ENCODE results near the gene OSMR.

DNA sequence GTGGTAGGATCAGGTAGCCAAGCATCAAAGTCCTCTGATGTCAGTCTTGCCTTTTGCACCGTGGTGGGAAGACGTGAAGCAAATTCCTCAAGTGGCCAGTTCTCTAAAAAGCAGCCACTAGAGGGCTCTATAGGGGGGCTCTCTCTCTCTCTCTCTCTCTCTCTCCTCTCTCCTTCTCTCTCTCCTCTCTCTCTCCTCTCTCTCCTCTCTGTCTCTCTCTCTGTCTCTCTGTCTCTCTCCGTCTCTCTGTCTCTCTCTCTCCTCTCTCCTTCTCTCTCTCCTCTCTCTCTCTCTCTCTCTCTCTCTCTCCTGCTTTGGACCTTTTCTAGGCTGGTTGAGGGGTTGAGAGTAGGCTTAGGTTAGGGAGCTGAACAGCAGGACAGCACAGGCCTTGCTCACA lies 13.9 kb upstream of the OSMR start:
- TF ChIP-seq, protein P1, sequence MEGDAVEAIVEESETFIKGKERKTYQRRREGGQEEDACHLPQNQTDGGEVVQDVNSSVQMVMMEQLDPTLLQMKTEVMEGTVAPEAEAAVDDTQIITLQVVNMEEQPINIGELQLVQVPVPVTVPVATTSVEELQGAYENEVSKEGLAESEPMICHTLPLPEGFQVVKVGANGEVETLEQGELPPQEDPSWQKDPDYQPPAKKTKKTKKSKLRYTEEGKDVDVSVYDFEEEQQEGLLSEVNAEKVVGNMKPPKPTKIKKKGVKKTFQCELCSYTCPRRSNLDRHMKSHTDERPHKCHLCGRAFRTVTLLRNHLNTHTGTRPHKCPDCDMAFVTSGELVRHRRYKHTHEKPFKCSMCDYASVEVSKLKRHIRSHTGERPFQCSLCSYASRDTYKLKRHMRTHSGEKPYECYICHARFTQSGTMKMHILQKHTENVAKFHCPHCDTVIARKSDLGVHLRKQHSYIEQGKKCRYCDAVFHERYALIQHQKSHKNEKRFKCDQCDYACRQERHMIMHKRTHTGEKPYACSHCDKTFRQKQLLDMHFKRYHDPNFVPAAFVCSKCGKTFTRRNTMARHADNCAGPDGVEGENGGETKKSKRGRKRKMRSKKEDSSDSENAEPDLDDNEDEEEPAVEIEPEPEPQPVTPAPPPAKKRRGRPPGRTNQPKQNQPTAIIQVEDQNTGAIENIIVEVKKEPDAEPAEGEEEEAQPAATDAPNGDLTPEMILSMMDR (tag by site-specific recombination; IDR thresholded peaks at IDR 0.05): no peak; the same call in 1 of the 2 replicates
- TF ChIP-seq, protein P2, sequence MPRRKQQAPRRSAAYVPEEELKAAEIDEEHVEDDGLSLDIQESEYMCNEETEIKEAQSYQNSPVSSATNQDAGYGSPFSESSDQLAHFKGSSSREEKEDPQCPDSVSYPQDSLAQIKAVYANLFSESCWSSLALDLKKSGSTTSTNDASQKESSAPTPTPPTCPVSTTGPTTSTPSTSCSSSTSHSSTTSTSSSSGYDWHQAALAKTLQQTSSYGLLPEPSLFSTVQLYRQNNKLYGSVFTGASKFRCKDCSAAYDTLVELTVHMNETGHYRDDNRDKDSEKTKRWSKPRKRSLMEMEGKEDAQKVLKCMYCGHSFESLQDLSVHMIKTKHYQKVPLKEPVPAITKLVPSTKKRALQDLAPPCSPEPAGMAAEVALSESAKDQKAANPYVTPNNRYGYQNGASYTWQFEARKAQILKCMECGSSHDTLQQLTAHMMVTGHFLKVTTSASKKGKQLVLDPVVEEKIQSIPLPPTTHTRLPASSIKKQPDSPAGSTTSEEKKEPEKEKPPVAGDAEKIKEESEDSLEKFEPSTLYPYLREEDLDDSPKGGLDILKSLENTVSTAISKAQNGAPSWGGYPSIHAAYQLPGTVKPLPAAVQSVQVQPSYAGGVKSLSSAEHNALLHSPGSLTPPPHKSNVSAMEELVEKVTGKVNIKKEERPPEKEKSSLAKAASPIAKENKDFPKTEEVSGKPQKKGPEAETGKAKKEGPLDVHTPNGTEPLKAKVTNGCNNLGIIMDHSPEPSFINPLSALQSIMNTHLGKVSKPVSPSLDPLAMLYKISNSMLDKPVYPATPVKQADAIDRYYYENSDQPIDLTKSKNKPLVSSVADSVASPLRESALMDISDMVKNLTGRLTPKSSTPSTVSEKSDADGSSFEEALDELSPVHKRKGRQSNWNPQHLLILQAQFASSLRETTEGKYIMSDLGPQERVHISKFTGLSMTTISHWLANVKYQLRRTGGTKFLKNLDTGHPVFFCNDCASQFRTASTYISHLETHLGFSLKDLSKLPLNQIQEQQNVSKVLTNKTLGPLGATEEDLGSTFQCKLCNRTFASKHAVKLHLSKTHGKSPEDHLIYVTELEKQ (tag by site-specific recombination; IDR thresholded peaks at IDR 0.05; ENCODE audit: borderline replicate concordance): no peak
- no peak for TF ChIP-seq ZNF239 (tag by site-specific recombination; IDR thresholded peaks at IDR 0.05)
- TF ChIP-seq, protein P3, sequence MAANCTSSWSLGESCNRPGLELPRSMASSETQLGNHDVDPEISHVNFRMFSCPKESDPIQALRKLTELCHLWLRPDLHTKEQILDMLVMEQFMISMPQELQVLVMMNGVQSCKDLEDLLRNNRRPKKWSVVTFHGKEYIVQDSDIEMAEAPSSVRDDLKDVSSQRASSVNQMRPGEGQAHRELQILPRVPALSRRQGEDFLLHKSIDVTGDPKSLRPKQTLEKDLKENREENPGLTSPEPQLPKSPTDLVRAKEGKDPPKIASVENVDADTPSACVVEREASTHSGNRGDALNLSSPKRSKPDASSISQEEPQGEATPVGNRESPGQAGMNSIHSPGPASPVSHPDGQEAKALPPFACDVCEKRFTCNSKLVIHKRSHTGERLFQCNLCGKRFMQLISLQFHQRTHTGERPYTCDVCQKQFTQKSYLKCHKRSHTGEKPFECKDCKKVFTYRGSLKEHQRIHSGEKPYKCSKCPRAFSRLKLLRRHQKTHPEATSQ (tag by site-specific recombination; IDR thresholded peaks at IDR 0.05): no peak
- TF ChIP-seq ZIC2 (tag by site-specific recombination; IDR thresholded peaks at IDR 0.05): no peak
- no peak for TF ChIP-seq ZNF423 (tag by site-specific recombination; IDR thresholded peaks at IDR 0.05)
- TF ChIP-seq ZNF449 (tag by site-specific recombination; IDR thresholded peaks at IDR 0.05): no peak
- no peak for TF ChIP-seq ZBTB44 (tag by site-specific recombination; IDR thresholded peaks at IDR 0.05)

All from HEK293 (cell line).